ENCODE measurements around the gene NRL. TPM values are rescaled to one million over a fixed set of nuclear protein-coding genes. Genes with fewer than 3 reads are reported as not detected.
A peak's percentile ranks its signal among the peaks of the same experiment; 100 is the strongest.

The NRL gene
- total RNA-seq, 1 donor = 0.90 TPM

- H3K4me3 ChIP-seq (ENCODE audit: low read depth, low read length) = no peak overlapping the region
- no peak for DNase-seq (ENCODE audit: low read depth)
- no peak for TF ChIP-seq CTCF (IDR thresholded peaks at IDR 0.05; ENCODE audit: insufficient read depth, low read length)
Observed at GRCh38 chr14:24082411-24083080, 32.2 kb downstream of the NRL start.

- no peak for DNase-seq (ENCODE audit: low read depth)
- no peak overlapping the region for H3K4me3 ChIP-seq (ENCODE audit: low read depth, low read length)
- no peak for TF ChIP-seq CTCF (IDR thresholded peaks at IDR 0.05; ENCODE audit: insufficient read depth, low read length)
Observed at GRCh38 chr14:24081739-24082211, 33.0 kb downstream of the NRL start.

- H3K4me3 ChIP-seq (ENCODE audit: low read depth, low read length) = peak overlapping the region; percentile 60
- TF ChIP-seq CTCF (IDR thresholded peaks at IDR 0.05; ENCODE audit: insufficient read depth, low read length) = no peak
- peak; percentile 11 for DNase-seq (ENCODE audit: low read depth)
Observed at GRCh38 chr14:24080888-24081738, 33.6 kb downstream of the NRL start.

GRCh38 chr14:24080142-24080530, 34.6 kb downstream of the NRL start:
- no peak for TF ChIP-seq CTCF (IDR thresholded peaks at IDR 0.05; ENCODE audit: insufficient read depth, low read length)
- no peak for DNase-seq (ENCODE audit: low read depth)

GRCh38 chr14:24079491-24080141, 35.1 kb downstream of the NRL start:
- H3K4me3 ChIP-seq (ENCODE audit: low read depth, low read length) = no peak overlapping the region
- DNase-seq (ENCODE audit: low read depth) = no peak
- no peak for TF ChIP-seq CTCF (IDR thresholded peaks at IDR 0.05; ENCODE audit: insufficient read depth, low read length)

More at GRCh38 chr14:24080142-24080530, 34.6 kb downstream of the NRL start:
- no peak overlapping the region for H3K4me3 ChIP-seq (ENCODE audit: low read depth, low read length)

- no peak for TF ChIP-seq CTCF (IDR thresholded peaks at IDR 0.05; ENCODE audit: insufficient read depth, low read length)
- no peak for DNase-seq (ENCODE audit: low read depth)
- no peak overlapping the region for H3K4me3 ChIP-seq (ENCODE audit: low read depth, low read length)
Observed at GRCh38 chr14:24078146-24078545, 36.6 kb downstream of the NRL start.
